ENCODE measurements around the gene MKLN1.

DNA sequence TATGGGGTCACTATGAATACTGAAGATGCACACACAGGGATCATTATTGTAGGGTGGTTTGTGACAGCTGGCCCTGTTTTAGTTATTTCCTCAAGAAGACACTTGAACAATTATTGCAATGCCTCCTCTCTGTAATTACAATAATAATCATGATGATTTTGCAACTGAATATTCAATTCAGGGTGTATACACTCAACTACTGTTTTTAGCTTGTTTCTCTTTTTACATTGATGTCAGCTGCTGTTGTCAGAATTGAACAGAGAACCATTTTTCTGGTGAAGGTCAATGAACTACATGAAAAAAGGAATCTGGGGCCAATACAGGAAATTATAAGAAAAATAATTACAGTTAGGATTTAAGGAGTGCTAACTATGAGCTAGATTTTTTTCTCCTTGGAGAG lies 28.6 kb upstream of the MKLN1 start:
- TF ChIP-seq, protein P1, sequence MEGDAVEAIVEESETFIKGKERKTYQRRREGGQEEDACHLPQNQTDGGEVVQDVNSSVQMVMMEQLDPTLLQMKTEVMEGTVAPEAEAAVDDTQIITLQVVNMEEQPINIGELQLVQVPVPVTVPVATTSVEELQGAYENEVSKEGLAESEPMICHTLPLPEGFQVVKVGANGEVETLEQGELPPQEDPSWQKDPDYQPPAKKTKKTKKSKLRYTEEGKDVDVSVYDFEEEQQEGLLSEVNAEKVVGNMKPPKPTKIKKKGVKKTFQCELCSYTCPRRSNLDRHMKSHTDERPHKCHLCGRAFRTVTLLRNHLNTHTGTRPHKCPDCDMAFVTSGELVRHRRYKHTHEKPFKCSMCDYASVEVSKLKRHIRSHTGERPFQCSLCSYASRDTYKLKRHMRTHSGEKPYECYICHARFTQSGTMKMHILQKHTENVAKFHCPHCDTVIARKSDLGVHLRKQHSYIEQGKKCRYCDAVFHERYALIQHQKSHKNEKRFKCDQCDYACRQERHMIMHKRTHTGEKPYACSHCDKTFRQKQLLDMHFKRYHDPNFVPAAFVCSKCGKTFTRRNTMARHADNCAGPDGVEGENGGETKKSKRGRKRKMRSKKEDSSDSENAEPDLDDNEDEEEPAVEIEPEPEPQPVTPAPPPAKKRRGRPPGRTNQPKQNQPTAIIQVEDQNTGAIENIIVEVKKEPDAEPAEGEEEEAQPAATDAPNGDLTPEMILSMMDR (IDR thresholded peaks at IDR 0.05) = no peak
- TF ChIP-seq POLR2A (IDR thresholded peaks at IDR 0.05) (no peak), POLR2AphosphoS5 (IDR thresholded peaks at IDR 0.05; ENCODE audit: insufficient read depth in 1 of 2, low read depth in 1 of 2) (no peak)
